GM19193 (cell line): Measurements from ENCODE around the gene CFAP69.

Experiments
- POLR2A ChIP-seq: IDR thresholded peaks from 4 replicates; pipeline ENCODE4 v1.6.1; 2011; ENCODE audit not compliant: insufficient read depth, insufficient read length; ENCODE audit errors: extremely low read depth

The CFAP69 gene

DNA sequence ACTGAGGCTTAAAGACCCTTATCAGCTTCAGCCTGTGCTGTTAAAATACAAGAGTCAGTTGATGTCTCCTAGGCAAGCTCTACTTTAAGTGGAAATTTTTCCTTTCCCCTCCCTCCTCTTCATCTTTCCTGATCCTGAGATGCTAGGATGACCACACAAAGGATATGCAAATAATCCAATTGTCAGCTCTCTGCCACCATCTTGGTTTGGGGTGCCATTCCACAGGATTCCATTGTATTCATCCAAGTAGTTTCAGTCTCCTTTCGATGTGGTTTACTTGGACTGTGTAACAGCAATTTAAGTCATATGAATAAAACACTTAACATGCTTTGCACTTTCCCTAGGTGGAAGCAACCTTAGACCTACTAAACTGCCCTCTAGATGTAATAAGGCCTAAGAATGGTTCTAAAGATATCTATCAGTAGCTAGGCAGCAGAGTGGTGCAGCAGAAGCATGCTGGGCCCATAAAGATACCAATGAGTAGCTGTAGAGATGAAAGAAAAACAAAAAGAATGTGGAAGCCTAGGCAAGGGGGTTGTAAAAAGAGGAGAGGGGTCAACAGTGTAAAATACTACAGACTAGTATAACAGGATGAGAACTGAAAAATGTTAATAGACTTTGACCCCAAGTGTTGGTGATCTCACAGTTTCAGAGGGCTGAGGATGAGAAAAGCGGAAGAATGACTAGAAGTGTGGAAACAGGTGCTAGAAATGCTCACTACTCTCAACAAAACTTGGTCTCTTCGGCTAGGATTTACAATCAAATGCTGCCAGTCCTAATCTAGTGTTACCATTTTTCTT, 2.4 kb upstream of the CFAP69 start:
- TF ChIP-seq POLR2A, result no peak

- no peak for TF ChIP-seq POLR2A
Measured at GRCh38 chr7:90243556-90243955, 1.4 kb upstream of the CFAP69 start.

GRCh38 chr7:90244565-90244908, 437 bp upstream of the CFAP69 start:
- no peak for TF ChIP-seq POLR2A

DNA sequence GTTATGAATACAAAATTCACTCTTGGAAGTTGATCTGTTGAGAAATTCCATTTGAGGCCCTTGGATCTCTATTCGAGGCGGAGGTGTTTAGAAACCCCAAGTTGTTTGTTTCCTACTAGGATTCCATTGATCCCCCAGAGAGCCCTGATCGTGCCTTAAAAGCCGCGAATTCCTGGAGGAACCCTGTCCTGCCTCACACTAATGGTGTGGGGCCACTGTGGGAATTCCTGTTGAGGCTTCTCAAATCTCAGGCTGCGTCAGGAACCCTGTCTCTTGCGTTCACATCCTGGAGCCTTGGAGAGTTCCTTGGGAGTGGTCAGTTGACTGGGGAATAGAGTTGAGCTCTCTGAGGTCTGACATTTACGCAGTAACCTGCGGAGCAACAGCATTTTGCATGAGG, 1.2 kb downstream of the CFAP69 start:
- TF ChIP-seq POLR2A, result no peak

GRCh38 chr7:90248706-90249105, 3.7 kb downstream of the CFAP69 start:
- TF ChIP-seq POLR2A, result no peak

DNA sequence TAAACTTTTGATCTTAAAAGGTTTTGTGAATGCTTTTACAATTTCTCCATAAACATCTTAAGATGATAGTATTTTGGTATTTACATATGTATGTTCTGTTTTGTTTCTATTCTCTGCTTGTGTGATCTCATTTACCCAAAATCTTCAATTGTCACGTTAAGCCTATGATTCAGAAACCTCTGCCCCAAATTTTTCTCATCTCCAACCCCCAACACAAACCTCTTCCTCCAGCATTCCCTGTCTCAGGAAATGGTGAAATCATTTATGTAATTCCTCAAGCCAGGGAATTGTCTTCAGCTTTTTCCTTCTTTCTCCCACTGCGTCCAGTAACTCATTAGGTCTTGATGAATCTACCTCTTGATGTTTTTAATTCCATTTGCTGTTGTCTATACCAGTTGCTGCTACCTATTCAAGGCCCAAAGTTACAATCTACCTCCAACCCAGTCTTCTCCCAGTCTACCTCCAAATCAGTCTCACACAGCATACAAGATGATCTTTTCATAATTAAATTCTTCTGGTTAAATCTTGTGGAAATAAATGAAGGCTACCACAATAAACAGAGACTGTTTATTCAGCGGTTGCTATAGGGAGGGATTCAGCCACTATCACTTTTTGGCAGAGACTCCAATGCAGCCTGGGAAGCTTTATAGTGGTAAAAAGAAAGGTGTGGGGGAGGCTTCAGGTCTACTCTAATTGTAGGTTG, 5.8 kb downstream of the CFAP69 start:
- TF ChIP-seq POLR2A, result no peak

GRCh38 chr7:90251304-90251635, 6.3 kb downstream of the CFAP69 start:
- no peak for TF ChIP-seq POLR2A

DNA sequence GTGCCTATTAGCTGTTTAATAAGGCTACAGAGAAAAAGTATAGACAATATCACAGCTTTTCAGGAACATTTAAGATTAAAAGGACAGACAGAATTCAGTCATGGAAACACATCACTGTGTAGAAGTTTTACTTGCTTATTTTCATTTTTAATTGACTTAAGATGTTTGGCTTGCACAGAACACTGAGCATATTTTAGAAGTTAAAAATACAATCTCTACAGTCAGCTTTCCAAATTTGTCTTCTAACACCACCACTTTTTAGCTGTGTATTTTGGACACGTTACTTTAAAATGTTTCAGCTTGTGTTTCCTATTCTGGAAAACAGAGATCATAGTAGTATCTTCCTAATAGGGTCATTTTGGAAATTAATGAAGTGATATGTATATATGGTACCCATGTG, 11.8 kb downstream of the CFAP69 start:
- no peak for TF ChIP-seq POLR2A

GRCh38 chr7:90261441-90261840, 16.5 kb downstream of the CFAP69 start:
- TF ChIP-seq POLR2A, result no peak

- no peak for TF ChIP-seq POLR2A
Measured at GRCh38 chr7:90262438-90262837, 17.5 kb downstream of the CFAP69 start.

- TF ChIP-seq POLR2A, result no peak
Measured at GRCh38 chr7:90266808-90267207, 21.8 kb downstream of the CFAP69 start.

GRCh38 chr7:90267263-90267858, 22.4 kb downstream of the CFAP69 start:
- TF ChIP-seq POLR2A, result no peak

DNA sequence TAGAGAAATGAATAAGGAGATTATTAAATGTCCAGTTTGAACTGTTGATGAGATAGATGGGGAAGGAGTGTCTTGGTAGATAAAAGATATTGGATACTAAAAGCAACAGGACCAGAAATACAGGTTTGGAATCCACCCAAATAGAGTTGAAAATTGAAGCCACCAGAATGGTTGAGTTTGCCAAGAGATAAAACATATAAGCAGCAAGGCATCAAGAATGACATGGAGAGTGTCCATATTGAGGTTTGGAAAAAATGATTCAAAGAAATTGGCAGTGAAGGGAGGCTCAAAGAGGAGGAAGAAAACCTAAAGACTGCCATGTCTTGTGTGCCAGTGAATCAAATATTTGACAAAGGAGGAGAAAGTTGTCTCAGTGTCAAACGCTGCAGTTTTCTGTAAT, 24.2 kb downstream of the CFAP69 start:
- TF ChIP-seq POLR2A, result no peak

- TF ChIP-seq POLR2A, result no peak
Measured at GRCh38 chr7:90270431-90271178, 25.6 kb downstream of the CFAP69 start.

- no peak for TF ChIP-seq POLR2A
Measured at GRCh38 chr7:90271753-90272152, 26.8 kb downstream of the CFAP69 start.
